Activated CD4-positive, CD25-positive, alpha-beta regulatory T cell treated with anti-CD3 and anti-CD28 coated beads, Interleukin-2, amount 50 U/mL, for 16 hours (primary cell): Measurements from ENCODE around the gene DTNA.
"Not testable (repeated sequence)": the region's sequence is repeated elsewhere in the genome, so short reads cannot be mapped to it uniquely, and the experiment has no call there.

Source experiments
- DNase-seq: peaks from one replicate; pipeline ENCODE4 v3.0.0-alpha.2; 2020; ENCODE audit warnings: low read depth, low spot score

The DTNA gene

DNA sequence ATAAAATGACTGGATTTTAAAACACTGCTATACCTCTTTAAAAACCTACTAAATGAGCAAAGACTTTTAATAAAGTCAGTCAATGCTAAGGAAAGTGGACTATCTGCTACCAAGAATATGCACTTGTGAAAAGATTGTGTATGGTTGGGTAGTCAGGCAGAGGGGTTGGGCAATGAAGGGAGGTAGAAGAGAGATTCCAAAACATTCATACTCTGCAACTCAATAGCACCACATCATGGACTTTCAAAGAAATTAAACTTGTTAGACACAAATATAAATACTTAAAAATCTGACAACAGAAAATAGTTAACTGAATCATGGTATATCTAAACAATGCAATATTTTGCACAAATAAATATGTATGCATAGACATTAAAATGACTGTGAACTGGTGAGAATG is 191.2 kb downstream of the DTNA start:
- no peak for DNase-seq

GRCh38 chr18:34904994-34905393 is 194.9 kb downstream of the DTNA start:
- DNase-seq: no peak

DNA sequence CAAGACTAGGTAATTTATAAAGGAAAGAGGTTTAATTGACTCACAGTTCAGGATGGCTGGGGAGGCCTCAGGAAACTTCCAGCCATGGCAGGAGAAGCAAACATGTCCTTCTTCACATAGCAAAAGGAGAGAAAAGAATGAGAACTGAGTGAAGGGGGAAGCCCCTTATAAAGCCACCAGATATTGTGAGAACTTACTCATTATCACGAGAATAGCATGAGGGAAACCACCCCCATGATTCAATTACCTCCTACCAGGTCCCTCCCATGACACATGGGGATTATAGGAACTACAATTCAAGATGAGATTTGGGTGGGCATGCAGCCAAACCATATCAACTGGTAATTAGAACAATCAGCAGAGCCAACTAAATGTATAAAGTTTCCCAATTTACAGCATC is 196.9 kb downstream of the DTNA start:
- not testable (repeated sequence) for DNase-seq

- no peak for DNase-seq
Observed at GRCh38 chr18:34909637-34910364, 199.7 kb downstream of the DTNA start.

GRCh38 chr18:34911081-34911480 is 201.0 kb downstream of the DTNA start:
- no peak for DNase-seq

DNA sequence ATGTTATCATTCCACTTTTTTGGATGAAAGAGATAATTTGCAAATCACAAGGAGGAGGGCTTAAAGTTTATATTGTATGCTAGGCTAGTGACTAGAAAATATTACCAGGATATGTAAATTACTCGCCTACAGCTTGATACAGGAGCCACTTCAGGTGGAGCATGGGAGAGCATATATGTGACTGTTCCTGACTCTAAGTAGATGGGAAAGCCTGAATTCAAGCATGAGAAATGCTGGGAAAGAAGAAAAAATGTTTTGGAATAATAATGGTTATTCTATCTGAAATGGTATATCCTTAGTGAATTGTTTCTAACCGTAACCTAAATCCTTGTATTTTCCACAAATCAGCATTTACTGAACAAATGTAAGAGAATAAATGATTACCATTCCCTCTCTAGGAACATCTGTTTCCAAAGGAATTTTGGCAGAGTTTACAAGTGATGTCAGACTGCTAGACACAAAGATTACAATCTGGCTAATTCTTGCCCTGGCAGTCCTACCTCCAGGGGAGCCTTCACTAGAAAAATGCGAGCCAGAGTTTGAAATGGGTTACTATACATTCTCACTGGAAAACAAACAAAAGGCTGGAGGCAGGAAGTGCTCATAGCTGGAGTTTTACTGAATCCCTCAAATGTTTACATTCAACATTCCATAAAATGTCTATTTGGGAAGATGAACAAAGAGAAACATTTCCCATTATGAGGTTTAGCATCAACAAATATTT is 201.7 kb downstream of the DTNA start:
- DNase-seq: no peak

GRCh38 chr18:34913837-34914661 is 204.0 kb downstream of the DTNA start:
- DNase-seq: no peak

DNA sequence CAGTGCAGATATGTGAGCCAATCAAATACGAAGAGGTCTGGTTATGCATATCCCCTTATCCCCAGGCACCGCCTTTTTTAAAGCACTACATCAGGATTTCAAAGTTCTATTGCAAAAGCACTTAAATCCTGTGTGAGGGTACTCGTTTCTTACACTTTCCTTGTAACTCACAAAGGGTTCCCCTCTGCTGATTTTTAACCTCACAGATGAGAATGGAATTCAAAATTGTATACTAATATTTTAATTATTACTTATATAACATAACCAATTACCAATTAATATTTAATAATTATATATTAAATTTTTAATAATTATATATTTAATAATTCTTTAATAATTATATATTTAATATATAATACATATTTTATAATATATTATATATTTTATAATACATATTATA is 204.9 kb downstream of the DTNA start:
- no peak for DNase-seq

DNA sequence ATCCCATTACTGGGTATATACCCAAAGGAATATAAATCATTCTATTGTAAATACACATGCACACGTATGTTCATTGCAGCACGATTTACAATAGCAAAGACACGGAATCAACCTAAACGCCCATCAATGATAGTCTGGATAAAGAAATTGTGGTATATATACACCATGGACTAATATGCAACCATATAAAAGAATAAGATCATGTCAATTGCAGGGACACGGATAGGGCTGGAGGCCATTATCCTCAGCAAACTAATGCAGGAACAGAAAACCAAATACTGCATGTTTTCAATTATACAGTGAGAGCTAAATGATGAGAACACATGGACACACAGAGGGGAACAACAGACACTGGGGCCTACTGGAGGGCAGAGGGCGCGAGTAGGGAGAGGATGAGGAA is 206.4 kb downstream of the DTNA start:
- DNase-seq: not testable (repeated sequence)

- no peak for DNase-seq
Observed at GRCh38 chr18:34918856-34919255, 208.8 kb downstream of the DTNA start.

DNA sequence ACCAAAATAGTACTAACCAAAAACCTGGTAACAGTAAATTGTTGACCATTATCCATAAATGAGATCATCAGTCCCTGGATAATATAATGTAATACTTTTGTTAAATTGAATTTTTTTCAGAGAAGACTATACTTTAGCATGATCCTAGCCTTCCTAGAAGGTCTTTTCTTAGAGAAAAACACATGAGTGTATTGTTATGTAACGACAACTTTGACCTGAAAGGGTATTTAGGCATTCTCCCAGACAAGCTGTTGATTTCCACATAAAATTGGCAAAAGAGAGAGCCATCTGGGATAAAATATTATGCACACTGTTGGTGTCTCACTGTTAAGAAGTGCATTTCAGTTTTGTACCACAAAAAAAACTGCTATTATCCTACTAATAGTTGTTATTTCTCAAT is 211.1 kb downstream of the DTNA start:
- no peak for DNase-seq

DNA sequence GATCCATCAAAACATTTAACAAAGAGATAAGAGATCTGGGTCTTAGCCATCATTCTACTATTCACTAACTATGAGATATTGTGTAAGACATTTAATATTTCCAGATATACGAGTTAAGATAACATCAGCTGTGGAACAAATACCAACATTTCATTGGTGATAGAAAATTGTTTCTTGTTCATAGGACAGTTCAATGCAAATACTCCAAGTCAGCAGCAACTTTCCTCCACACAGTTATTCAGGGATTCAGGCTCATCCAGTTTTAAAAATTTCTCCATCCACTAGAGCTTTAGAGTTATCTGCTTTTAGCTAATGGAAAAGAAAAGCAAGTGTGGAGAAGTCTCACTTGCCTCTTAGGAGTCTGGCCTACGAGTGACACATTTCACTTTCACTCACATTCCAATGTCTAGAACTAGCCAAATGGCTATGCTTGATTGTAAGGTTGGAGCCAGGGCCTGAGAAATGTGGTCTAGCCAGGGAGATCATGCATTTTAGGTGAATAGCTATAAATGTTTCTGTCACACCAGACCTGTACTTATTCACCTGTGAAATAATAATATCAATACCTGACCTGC is 211.8 kb downstream of the DTNA start:
- no peak for DNase-seq

DNA sequence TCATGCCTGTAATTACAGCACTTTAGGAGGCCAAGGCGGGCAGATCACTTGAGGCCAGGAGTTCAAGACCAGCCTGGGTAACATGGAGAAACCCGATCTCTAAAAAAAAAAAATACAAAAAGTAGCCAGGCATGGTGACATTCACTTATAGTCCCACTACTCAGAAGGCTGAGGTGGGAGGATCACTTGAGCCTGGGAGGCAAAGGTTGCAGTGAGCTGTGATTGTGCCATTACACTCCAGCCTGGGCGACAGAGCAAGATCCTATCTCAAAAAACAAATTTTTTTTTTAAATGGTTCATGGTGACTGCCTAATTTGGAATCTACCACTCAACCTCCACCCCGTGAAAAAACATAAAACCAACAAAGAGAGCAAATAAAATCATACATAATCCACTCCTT is 212.5 kb downstream of the DTNA start:
- DNase-seq: not testable (repeated sequence)

GRCh38 chr18:34923911-34924310 is 213.8 kb downstream of the DTNA start:
- no peak for DNase-seq

DNA sequence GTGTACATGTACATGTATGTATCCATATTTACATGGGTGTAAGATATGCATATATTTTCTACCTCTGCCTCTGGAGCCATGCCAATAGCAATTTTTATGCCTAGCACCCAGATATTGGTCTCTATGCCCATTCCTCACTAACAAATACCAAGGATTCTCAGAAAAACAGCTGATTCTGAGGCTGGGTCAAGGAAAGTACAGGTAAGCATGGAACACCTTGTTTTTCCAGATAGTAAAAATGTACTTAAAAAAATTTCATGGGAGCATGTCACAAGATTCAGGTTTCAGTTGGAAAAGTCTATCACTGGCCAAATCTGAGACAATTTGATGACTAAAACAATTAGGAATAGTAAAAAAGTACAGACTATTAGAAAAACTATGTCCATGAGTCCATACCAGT is 216.6 kb downstream of the DTNA start:
- no peak for DNase-seq

DNA sequence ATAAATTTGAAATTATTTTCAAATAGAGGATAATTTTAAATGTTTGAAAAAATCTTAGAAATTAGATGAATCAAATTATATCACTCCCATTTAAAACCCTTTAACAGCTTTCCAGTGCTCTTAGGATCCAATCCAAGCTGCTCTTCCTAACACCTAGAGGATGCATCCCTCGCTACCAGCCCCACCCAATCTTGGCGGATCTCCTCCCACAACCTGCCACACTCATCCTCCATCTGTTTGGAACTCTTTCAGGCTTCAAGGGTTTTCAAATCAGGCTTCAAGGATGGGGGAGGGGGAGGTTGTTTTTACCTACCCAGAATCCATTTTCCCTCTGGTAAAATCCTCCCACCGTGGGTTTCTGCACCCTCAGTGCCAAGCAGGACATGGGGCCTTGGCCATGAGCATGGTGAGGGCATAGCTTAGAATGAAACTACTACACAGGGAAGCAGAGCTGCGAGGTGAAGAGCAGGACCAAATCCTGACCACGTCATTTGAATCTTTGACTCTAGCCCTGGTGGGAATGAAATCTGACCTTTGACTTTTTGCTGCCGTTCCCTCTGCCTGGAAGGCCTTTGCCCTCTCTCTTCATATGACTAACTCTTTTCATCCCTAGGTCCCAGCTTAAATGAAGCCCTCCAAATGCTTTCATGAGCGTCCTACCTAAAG is 218.1 kb downstream of the DTNA start:
- no peak for DNase-seq

DNA sequence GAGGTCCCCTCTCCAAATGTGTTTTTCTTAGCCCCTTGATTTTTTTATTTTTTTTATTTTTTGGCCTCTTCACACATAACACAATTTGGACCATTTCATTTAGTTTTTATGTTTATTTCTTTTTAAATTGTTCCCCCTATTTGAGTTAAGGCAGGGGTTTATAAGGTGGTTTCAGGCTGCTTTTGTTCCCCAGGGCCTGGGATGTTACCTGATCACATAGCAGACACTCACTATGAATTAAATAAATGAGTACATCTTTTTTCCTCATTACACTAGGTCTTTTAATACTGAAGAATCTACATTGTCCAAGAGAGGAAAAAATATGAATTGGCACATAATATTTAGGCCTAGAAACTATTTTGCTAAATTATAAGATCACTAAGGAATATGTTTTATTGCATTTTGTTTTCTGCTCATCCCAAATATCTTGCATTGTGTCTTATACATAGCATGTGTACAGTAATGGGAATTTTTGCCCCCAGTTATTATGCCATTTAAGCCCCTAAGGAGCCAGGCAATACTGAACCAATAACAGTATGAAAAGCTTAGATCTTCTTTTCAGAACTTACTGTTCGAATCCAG is 218.7 kb downstream of the DTNA start:
- DNase-seq: no peak

DNA sequence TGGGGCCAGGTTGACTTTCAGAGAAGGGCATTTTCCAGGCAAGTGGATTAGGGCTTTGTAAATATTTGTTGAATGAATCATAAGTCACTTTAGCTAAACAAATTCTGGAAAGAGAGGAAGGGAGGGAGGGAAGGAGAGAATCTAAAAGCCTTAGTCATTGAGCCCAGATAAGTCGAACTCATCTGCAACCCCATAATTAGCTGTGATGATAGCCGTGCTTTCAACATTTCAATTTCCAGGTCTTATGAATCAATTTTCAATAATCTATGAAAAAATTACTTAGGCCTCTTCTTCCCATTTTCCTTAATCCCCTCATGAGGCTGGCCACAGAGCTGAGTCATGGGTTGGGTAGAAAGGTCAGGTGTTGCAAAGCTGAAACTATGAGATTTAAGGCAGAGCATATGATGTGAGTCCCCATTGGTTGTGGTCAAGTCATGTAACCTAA is 219.3 kb downstream of the DTNA start:
- no peak for DNase-seq

- no peak for DNase-seq
Observed at GRCh38 chr18:34932363-34932762, 222.3 kb downstream of the DTNA start.

DNA sequence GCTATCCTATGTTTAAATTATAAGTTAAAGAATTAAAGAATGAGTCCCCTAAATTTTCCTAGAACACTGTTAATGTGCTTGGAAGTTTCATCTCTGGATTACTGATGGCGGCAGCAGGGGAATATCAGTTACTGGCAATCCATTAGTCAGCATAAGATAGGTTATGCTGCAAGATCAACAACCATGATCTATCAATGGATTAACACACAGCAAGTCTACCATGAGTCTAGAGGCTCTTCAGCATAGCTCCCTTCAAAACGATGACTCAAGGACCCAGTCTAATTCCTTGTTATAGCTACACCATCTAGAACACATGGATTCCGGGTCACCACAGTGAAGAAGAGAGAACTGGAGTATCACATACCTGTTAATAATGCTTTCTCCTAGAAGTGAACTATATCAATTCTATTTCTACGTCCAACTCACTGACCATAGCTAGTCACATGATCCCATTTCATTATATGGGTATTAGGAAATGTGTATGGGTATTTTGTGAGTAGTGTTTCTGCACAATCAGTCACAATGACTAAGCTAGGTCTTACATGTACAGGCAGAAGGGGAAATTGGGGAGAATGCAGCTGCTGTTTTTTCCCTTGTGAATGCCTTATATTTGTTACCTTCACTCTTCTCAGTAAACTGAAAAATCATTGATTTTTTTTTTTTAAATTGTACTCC is 222.8 kb downstream of the DTNA start:
- no peak for DNase-seq
